UCSD-AML1 (cell line): ENCODE results near the gene IGSF21.
A peak's percentile ranks its signal among the peaks of the same experiment; 100 is the strongest.

Experiments
- DNase-seq: peaks from one replicate; lab custom pipeline; 2025; ENCODE audit not compliant: unreplicated experiment; lab: John Stamatoyannopoulos, UW

IGSF21 gene

DNA sequence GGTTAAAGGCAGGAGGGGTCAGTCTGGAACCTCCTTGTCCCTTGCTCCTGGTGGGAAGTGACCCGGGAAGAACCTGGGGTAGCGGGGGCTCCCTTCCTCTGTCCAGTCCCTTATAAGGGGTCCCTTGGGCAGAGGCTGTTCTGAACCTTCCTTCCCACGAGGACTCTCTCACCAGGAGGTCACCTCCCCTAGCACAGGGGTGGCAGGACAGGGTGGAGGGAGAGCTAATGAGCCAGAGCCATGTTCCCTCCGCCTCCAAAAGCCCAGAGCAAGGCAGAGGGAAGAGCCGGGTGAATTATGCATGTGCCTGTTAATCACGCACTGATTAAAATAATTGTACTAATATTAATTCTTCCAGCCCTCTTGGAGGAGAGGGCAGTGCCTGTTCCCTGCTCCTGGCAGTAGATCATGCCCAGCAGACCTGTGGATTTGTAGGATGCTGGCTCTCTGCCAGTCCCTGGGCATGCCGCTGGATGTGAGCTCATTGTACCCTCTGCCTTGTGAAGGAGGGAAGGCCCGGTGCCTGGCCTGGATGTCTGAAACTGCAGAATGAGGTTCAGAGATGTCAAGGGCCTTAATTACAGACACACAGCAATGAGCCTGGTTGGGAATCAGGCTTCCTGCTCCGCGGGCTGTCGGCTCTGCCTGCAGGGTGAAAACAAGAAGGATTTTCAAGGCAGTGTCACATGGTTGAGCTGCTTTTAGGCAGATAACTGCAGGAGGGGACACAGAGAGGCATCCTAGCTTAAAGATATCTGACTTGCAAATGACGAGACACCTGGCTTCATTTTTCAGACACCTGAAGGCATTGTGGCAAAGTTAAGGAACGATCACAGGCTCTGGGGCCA, 68.2 kb downstream of the IGSF21 start:
- no peak for DNase-seq

DNA sequence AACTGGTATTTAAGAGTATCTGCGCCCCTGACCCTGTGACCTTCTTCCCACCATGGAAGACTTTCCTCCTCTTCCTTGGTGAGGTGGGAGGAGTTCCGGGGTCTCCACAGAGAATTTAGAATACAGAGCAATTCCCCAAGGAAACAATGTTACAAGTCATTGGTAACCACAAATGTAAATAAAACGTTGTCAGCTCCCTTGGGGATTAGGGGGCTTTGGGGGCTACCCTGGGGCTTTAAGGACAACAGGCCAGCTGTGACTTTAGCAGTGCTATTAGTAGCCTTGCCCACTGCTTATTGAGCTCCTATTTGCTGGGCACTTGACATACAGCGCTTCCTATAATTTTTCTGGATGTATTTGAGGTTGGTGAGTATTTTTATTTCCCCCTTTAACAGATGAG, 69.0 kb downstream of the IGSF21 start:
- DNase-seq = no peak

DNA sequence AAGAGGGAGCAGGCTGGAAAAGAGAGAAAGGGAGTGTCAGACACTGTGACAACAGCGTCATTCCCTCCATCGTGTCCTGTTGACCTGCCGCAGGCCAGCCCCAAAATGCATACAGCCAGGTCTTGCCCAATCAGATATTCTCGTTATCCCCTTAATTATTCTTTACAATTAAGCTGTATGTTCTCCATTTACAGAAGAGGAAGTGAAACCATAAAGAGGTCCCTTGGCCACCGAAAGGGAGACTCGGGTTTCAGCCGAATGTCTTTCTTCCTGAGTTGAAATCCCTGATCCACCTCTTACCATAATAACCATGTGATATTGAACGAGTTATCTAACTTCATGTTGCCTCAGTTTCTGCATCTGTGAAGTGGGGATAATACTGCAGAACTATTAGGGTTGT, 70.5 kb downstream of the IGSF21 start:
- no peak for DNase-seq

DNA sequence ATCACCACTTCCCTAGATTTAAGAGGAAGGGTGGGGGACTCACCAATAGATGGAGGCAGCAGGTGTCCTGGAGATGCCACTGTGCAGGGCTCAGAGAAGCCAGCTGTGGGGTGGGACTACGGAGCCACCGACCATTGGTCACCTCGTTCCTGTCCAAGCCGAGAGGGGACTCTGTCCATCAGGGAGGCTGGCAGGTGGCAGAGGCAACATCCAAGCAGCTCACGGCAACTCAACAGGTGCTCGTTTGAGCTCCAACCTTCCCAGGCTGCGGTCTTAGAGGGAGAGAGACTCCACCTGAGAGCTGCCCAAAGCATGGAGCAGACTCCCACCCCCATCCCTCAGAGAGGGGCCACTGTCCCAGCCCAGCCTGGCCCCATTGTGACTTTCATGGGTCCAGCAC, 71.4 kb downstream of the IGSF21 start:
- DNase-seq = no peak

DNA sequence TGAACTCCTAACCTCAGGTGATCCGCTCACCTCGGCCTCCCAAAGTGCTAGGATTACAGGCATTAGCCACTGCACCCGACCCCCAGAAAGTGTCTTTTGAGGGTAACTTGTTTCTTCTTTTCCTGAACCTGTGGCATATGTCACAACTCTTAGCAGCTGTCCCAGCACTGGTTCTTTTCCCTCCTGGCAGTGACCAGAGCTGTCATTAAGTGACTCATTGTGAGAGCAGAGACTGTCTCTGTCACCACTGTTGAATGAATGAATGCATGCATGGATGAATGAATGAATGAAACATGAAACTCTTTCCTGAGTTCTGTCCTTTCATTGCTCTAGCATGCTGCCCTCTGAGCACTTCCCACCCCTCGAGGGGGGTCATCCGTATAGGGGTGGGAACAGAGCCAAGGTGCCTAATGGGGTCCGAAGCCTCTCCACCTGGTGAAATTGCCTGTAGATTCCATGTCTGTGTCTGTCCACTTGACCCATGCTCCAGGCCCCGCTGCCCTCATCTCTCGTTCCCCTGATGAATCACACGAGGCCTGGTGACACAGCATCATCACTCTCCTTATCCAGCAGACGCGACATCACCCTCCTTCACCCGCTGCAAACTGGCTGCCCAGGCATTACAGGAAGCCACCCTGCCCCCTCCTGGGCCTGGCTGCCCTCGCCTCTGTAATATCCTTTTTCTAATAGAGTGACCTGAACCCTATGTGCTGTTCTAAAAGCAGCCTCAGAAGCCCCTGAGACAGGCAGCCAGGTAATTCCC, 75.0 kb downstream of the IGSF21 start:
- peak; percentile 33 for DNase-seq

DNA sequence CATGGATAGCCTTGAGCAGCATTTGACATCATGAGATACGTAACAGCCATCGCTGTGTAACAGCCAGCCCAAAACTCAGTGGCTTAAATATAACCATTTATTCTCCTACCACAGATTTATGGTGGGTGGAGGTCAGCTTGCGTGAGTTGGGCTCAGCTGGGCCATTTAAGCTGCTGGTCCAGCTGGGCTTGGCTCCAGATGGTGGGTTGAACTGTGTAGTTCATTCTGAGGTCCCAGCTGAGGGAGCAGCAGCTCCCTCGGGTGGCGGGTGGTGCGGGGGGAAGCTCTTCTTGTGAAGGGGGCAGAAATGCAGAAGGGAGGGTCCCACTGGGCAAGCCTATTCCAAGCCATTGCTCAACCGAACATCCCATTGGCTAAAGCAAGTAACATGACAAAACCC, 75.9 kb downstream of the IGSF21 start:
- DNase-seq = no peak

DNA sequence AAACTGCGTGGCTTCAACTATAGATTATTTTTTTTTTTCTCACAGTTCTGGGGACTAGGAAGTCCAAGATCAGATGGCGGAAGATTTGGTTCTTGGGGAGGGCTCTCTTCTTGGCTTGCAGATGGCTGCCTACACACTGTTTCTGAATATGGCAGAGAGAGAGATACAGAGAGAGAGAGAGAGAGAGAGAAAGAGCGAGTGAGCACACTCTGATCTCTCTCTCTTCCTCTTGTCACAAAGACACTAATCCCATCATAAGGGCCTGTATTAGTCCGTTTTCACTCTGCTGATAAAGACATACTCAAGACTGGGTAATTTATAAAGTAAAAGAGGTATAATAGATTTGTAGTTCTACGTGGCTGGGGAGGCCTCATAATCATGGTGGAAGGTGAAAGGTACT, 79.5 kb downstream of the IGSF21 start:
- no peak for DNase-seq

DNA sequence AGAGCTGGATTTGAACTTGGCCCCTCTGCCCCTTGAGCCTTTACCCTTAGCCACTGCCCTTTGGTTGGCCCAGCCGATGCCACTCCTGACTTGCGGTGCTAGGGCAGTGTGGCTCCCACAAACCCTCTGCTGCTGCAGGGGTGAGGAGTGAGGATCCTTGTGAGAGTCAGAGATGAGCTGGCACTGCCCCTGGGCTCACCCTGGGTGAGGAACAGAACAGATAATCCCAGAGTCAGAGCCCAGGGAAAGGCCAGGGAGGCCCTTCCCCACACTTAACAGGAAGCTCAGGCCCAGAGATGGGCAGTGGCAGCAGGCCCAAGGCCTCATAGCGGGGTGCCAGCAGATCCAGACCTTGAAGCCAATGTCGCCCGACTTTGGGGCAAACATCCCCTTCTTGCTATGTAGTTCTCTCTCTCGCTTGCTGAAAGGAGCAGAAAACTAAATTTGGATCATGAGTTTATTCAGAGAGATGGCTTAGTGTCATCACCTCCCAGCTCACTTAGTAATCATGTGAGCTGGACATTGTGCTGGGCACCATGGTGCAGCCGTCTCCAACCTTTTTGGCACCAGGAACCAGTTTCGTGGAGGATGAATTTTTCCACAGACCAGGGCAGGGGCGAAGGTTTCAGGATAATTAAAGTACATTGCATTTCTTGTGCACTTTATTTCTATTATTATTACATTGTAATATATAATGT, 81.4 kb downstream of the IGSF21 start:
- no peak for DNase-seq

DNA sequence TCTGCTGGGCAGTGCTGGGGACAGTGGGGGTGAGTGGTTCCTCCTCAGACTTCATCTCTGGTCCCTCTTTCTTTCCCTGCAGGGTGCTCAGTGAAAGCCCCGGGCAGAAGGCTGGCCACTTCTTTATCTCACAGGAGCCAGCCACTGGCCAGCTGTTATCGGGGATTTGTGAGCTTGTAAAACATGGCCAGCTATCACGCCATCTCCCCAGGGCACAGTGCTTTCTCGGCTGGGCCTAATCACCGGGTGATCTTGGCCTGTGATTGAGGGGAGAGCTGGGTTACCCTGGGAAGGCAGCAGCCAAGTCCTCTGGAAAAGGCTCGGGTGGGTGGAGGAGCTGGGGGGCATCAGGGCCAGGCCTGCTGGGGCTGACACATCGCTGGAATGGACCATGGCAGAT, 83.0 kb downstream of the IGSF21 start:
- DNase-seq = no peak

DNA sequence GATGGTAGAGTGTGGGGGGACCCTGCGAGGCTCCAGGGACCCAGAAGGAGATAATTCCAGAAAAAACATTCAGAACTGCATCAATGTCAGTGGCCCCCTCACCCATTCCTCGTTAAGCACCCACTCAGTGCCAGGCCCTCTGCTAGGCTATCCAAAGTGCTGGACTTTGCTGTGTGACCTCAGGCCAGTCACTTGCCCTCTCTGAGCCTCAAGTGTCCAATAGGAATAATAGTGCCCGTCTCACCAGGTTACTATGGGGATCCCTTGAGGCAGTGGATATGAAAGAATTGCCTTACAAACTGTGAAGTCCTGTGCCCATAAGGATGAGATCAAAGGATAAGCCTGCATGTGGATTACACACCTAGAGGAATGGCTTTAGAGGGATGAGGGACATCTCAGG, 83.4 kb downstream of the IGSF21 start:
- DNase-seq = no peak

DNA sequence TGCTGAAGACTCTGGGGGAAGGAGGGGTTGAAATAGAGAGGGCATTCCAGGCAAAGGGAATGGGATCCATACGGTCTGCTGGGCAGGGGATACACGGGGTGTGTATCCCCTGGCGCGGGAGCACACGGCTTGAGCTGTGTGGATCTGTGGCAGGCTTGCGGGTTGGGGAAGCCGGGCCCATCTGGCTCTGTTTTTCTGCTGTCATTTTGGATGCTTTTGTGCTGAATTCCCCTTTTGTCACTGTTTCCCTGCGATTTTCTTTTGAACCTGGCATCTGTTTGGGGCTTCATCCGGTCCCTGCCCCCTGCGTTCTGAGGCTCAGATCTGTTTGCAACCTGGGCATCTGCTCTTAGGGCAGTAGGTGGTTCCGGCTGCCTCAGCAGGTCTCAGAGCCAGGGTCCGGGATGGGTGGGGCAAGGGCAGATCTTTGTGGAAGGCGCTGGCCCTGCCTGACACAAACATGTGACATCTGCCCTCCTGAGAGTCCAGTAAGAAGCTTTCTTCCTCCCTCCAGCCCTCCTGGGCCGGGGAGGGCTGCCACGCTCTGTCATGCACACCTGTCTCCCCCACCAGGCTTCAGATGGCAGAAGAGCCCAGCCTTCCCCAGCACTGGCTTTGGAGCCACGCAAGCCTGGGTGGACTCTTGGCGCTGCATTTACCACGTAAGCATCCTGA, 84.0 kb downstream of the IGSF21 start:
- no peak for DNase-seq

DNA sequence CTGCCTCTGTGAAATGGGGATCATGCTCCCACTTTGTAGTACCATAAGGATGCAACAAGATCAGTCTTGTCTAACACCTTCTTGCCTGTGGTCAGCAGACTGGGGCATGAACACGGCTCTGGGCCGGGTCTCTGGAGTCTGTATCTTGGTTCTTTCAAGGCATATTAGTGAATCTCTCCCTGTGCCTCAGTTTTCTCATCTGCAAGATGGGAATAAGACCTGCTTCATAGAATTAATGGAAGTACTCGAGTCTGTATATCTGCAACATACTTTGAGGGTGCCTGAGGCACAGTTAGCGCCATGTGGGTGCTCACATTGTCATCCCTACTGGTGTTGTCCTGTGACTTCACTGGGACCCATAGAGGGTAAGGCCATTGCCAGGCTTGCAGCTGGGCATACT, 84.6 kb downstream of the IGSF21 start:
- DNase-seq = no peak

DNA sequence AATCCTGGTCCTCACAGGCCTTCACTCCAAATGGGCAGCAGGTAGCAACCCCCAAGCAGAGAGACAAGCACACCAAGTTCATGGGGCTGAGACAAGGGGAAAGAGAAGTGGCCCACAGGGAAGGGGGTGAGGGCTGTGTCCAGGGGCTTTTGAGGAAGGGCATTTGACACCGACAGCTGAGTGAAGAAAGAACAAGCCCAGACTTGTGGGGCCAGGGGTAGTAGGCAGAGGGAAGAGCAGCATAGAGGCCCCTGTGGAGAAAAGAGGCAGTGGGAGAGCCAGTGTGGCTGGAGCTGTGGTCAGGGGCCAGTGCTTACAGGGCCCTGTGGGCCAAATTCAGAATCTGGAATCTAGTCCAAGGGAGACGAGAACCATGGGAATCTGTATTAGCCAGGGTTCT, 85.4 kb downstream of the IGSF21 start:
- no peak for DNase-seq

DNA sequence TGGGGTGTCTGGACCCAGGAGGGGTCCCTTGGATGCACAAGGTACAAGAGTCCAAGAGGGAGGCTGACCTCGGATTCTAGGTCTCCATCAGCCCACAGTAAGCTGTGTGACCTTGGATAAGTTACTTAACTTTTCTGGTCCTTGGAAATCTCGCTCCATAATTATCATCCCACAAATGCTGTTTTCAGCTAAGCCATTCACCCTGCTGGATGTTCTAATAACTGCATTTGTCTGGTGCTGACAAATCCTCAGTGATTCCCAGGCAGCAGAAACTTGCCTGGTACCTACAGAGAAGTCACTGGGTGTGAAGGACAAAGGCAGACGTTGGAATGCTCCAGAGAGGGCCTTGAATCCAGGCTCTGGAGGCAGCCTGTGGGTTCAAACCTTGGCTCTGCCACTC, 89.7 kb downstream of the IGSF21 start:
- DNase-seq = no peak

DNA sequence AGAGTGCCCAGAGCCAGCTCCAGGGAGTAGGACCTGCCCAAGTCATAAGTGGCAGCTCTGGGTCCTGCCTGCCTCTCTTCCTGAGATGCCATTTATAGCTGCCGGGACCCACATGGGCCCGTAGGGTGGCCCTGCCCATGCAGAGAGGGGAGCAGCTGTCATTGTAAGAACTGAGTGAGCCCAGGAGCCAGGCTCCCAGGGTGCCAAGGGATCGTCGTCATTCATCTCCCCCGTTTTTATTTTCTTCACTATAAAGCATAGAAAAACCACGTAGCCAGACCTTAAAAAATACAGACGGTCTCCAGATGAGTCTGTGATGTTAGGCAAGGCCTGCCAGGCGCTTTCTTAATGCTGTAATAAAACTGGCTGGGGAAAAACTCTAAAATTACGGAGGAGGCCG, 90.7 kb downstream of the IGSF21 start:
- DNase-seq = no peak

DNA sequence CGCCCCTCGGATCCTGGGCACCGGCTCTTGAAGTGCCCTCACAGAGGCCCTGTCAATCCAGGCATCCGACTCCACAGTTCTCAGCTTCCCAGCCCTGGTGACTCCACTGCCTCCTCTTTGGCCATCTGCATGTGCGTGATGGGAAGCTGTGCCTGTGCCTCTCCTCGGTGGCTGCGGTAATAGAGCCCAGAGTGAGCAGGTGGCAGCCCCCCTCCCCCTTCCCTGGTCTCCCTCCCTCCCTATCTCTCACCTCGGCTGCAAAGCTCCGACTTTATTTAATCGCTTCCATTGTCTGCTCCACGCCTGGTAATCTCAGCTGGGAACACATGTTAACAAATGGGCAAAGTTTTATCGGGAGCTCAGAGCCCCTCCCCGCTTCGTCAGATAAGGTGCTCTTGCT, 91.9 kb downstream of the IGSF21 start:
- DNase-seq = no peak

DNA sequence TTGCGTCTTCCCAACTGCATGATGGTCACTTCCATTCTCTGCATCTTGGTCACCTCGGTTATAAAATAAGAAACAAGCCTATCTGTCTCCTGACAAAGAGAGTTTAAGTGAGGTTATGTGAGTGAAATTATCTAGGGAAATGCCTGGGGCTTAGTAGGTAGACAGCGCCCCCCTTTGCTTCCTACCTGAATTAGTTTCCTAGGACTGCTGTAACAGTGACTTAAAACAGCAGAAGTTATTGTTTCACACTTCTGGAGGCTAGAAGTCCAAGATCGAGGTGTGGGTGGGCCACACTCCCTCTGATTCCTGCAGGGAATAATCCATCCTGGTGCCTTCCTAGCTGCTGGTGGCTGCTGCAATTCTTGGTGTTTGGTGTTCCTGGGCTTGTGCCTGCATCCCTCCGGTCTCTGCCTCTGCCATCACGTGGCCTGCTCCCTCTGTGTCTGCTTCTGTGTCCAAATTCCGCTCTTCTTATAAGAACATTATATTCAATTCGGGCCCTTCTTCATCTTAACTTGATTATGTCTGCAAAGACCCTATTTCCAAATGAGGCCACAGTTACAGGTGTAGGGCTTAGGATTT, 92.6 kb downstream of the IGSF21 start:
- DNase-seq = no peak

DNA sequence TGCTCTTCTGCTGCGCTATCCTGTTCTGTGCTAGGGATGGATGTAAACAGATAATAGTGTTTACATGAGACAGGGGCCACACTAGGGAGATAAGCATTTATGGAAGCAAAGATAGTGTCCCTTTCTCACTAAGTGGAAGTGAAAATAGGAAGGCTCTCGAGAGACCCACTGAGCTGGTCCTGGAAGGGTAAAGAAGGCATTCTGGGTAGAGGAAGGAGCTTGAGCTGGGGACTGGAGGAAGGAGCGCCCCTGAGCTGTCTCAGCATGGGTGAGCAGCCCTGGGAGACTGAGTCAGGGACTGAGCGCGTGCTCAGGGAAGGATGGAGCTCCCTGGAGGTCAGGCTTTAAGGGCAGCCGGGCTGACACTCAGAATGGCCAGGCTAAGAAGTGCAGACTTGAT, 93.3 kb downstream of the IGSF21 start:
- DNase-seq = no peak

DNA sequence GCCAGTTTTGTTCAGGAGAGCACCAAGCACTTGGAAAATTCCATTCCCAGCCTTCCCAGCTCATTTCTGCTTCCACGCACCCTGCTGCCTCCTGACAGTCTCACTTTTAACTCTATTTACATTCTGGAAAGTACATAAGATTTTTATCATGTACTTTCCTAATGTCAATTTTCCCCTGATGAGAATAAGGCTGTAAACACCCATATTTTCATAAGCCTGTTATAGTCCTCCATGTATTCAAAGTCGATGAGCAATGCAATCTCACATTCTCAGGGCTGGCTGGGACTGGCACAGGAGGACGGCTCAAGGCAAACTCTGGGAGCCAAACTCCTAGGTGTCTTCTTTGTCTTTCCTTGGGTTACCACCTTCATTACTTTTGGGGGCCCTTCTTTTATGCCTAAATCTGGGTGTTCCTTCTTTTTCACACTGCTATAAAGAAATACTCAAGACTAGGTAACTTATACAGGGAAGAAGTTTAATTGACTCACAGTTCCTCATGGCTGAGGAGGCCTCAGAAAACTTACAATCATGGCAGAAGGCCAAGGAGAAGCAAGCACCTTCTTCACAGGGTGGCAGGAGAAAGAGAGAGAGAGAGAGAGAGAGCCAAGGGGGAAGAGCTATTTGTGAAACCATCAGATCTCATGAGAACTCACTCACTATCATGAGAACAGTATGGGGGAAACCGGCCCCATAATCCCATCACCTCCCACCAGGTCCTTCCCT, 94.6 kb downstream of the IGSF21 start:
- DNase-seq = no peak

DNA sequence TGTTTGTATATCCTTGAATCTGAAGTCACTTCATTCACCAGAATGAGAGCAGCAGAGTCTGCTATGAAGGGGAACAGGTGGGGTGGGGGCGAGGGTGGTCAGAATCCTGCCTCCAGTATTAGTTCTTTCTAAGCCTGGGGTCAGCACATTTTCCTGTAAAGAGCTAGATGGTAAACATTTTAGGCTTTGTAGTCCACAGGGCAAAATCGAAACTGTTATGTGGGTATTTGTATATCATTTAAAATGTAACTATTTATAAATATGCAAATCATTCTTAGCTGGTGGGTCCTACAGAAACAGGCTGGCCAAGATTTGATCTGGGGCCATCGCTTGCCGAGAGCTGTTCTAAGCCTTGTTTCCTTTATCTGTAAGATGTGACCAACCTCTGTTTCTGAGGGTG, 96.0 kb downstream of the IGSF21 start:
- no peak for DNase-seq
